Activated T-helper 1 cell treated with Interleukin-2 at 50 U/mL for 16 hours (primary cell): Measurements from ENCODE around the gene ZFX.

Source experiments
- DNase-seq: peaks from one replicate; pipeline ENCODE4 v3.0.0-alpha.2; 2020; ENCODE audit warnings: low read depth

The ZFX gene

DNA sequence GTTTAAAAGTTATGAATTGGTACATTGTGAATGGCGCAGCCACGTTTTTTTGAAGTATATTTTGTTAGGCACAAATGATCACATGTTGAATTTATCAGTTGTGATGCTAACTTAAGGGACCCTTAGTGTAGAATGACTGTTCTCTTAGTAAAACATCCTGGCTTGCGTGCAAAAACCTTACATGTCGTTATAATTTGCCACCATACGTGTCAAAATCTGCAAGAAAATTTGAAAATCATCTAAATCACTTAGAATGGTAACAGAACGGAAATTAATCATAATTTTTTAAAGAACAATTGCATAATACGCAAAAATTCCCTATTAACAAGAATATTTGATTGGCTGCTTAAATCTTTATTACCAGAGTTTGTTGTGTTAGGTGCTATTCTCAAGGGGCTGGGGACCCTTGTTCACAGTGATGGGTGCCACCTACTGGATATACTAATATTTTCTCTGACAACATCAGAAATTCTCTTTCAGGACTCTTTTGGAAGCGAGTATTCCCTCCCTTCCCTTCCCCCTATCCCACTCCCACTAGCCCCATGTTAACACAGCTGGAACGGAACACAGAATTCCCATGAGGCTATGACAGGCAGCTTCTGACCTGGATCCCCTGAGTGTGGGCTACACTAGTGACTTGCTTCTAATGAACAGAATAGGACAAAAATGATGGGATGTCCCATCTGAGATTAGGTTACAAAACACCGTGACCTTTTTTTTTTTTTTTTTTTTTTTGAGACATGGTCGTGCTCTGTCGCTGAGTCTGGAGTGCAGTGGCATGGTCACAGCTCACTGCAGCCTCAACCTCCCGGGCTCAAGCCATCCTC is 92.5 kb downstream of the ZFX start:
- DNase-seq = no peak

DNA sequence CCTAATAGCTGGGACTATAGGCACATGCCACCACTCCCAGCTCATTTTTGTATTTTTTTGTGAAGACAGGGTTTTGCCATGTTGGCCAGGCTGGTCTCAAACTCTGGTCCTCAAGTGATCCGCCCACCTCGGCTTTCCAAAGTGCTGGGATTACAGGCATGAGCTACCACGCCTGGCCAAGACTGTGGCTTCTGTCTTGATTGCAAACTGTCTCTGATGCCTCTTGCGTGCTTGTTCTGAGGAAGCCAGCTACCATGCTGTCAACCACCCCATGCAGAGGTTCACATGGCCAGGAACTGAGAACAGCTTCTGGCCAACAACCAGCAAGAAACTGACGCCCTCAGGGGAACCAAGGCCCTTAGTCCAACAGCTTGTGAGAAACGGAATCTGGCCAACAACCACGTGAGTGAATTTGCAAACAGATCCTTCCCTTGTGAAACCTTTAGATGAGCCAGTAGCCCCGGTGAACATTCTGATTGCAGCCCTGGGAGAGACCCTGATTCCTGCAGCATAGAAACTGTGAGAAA is 93.2 kb downstream of the ZFX start:
- no peak for DNase-seq

DNA sequence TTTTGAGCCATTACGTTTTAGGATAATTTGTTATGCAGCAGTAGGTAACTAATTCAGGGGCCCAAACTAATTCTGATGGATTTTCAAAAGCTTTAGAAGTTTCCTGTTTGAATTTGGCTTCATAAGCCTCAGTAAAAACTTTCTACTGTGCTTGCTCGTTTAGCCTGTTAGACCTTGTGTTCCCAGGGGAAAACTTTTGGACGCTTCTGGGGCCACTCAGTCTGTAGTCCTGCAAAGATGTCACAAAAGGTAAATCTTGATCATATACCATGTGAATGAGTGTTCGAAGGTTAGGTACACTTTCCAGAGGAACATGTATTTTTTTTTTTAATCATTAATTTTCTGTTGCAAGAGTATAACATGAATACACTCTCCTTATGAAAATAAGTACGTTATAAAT is 93.7 kb downstream of the ZFX start:
- DNase-seq = no peak

DNA sequence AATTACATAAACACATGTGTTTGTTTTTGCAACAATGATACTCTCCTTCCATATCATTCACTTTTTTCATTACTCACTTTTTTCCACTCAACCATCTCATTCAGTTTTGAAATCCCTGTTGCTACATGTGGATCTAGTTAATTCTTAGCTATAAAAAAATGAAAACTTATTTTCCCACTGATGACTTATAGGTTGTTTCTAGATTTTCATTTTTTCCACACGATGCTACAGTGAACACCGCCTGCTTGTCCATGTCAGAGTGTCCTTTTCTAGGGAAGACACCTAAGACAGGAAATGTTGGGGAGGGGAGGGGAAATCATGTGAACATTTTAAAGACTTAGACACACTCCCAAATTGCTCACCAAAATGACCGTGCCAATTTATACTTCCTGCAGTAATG is 94.2 kb downstream of the ZFX start:
- no peak for DNase-seq

DNA sequence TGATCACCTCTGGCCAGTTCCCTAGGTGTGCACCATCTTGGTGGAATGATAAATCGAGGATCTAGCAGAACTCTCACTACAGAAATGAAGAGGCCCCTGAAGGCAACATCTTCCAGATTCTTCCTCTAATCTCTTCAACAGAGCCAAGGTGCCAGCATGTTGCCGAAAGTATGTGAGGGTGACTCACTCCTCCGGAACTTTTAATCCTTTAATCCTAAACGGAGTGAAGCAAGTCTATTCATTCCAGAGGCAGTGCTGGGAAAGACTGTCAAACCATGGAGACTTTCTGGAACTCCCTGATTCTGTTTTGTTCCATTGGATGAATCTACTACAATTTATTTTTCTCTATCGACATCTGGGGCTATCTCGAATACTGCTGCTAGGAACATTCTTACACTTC is 95.7 kb downstream of the ZFX start:
- no peak for DNase-seq

DNA sequence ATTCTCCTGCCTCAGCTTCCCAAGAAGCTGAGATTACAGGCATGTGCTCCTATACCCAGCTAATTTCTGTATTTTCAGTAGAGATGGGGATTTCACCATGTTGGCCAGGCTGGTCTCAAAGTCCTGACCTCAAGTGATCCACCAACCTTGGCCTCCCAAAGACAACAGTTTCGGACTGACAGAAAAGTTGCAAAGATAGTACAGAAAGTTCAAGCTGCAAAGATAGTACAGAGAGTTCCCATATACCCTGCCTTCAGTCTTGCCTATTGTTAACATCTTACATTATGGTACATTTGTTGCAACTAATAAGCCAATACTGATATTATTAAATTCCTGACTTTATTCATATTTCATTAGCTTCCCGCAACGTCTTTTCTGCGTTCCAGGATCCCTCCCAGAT is 98.5 kb downstream of the ZFX start:
- no peak for DNase-seq

DNA sequence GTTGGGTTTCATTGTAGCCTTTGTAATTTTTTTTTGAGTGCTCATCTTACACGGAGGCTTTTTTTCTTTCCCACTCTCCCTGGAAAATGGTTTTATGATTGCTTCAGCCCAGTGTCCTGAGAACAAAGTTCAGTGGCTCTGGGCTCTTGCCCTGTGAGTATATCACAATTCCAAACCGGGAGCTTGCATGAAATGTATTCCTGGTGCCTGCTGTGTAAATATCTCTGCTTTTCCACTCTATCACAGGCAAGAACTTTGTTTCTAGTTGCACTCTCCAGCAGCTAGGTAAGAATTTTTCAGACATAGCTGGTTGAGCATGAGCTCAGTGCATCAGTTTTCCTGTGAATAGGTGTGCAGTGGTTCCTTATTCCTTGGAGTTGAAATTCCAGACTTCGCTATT is 103.5 kb downstream of the ZFX start:
- DNase-seq = no peak

DNA sequence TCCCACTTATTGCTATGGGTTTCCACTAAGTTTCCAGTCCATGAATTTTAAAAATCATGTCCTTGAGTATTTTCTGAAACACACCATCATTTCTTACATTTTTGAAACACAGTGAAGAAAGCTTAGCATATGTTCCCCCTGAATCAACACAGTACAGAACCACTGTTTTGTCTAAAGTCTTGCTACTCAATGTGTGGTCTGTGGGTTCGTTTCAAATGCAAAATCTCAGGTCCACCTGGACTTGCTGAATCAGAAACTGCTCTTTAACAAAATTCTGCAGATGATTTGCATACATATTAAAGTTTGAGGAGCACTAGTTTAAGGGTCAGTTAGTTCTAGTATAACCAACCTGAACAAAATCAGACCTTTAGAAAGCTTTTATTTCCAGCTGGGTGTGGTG is 103.9 kb downstream of the ZFX start:
- DNase-seq = no peak

DNA sequence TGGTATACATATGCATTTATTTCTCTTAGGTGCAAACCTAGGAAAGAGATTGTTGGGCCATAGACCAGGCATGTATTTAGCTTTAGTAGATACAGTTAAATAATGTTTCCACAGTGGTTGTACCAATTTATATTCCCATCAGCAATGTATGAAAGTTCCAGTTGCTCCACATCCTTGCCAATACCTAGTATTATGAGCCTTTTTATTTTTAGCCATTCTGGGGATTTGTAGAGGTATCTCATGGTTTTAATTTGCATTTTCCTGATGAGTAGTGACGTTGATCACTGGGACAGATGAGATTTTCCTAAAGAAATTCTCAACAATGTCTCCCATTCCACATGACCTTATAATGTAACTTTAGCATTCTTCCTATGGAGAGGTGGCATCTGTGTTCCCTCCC is 107.5 kb downstream of the ZFX start:
- no peak for DNase-seq

DNA sequence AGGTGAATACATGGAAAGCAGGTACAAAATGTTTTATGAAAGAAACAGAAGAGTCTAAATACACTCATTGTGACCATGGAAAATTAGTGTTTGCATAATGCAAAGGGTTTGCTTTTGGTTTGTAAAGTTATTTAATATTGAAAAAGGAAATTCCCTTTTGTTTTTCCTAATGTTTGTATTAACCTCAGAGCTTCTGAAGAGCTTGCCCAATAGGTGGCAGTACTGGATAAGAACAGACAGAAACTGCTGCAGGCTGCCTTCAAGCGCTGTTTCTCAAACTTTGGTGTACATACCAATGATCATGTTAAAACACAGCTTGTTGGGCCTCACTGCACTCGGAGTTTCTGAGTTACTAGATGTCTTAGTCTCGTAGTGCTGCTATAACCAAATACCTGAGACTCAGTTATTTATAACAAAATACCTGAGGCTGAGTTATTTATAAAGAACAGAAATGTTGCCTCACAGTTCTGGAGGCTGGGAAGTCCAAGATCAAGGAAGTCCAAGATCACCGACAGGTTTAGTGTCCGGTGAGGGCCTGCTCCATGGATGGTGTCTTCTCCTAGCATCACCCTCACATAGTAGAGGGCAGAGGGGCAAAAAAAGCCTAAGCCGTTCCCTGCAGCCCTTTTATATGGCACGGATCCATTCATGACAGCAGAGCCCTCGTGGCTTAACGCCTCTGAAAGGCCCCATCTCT is 110.2 kb downstream of the ZFX start:
- DNase-seq = no peak

DNA sequence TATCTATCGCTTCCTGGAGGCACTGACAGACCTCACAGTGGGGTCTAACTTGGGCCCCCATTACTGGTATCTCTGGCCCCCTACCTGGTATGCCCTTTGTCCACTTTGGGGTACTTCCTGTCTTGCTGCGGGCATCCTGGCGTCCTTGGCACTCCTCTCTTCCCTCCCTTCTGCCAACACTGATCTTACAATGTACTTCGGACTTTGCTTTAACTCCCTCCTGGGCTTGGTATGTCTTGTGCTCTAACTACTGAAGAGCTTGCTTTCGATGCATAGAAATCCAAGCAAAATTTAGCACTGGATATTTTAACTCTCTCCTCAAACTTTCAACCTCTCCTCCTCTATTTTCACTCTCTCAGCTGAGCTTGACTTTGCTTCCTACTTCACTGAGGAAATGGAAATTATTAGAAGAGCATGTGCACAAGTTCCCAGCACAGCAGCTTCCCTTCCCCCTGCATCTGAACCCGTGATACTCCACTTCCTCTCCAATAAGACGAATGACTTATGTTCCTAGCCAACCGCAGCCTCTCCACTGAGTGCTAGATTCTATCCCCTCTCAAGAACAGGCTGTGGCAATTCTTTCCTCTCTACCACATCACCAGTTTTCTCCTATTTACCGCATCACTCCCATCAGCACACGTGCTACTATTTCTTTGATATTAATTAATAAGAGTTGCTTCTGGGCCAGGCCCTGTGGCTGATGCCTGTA is 111.5 kb downstream of the ZFX start:
- no peak for DNase-seq

DNA sequence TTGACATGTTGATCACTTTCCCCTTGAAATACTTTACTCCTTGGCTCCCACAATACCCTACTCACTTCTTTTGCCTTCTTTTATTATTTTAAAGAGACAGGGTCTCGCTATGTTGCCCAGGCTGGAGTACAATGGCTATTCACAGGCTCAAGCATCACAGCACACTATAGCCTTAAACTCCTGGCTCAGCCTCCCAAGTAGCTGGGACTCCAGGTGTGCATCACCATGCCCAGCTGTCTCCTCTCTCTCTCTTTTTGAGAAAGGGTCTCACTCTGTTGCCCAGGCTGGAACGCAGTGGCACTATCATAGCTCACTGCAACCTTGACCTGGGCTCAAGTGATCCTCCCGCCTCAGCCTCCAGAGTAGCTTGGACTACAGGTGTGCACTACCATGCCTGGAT is 112.8 kb downstream of the ZFX start:
- no peak for DNase-seq

DNA sequence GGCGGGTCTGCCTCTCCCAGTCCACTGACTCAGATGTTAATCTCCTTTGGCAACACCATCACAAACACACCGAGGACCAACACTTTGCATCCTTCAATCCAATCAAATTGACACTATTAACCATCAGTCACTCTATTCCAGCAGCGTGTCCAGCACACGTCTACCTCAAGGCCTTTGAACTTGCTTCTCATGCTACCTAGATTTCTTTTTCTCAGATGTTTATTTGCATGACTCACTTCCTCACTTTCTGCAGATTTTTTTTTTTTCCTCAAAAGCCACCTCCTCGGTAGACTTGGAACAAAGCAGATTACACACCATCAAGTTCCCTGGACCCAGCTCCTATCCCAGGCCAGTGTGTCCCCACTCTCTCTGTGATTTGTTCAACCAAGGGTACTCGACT is 114.9 kb downstream of the ZFX start:
- DNase-seq = no peak
